NCI-H524 (cell line): ENCODE measurements around the gene WDR93.

Experiments
- DNase-seq, 2 experiments: peaks; one replicate each; lab custom pipeline; 2025; lab: John Stamatoyannopoulos, UW

The WDR93 gene

DNA sequence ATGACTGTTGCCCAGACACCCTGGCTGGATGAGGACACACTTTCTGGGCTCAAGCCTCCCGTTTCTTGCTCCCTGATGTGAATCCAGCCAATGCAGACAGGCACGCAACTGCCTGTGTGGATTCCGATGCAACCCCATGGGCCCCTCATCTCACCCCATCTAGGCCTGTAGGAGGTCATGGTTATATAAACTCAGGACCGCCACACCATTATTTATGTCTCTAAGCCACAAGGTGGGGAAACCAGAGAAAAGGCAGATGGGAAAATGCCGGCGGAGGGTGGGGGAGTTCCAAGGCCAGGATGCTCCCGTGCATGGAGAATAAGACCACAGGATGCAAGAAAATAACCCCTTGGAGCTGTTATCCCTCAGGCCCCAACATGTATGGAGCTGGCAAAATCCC, 58.4 kb downstream of the WDR93 start:
- DNase-seq = no peak

DNA sequence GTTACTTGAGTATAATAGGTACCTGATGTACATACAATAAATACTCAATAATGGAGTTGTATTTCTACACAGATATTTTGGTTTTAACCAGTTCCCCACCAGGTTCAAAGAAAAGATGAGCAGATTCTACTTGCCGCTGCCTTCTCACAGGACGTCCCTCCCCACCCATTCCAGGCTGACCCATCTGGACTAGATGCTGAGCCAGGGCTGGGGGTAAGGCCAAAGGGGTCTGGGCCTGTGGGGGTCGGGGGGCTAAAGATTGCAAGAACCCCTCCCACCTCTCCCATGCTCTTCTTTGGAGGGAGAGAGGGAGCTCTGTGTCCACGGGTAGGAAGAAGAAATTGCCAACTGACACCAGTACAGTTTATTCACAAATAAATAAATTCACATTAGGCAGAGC, 58.9 kb downstream of the WDR93 start:
- no peak for DNase-seq

DNA sequence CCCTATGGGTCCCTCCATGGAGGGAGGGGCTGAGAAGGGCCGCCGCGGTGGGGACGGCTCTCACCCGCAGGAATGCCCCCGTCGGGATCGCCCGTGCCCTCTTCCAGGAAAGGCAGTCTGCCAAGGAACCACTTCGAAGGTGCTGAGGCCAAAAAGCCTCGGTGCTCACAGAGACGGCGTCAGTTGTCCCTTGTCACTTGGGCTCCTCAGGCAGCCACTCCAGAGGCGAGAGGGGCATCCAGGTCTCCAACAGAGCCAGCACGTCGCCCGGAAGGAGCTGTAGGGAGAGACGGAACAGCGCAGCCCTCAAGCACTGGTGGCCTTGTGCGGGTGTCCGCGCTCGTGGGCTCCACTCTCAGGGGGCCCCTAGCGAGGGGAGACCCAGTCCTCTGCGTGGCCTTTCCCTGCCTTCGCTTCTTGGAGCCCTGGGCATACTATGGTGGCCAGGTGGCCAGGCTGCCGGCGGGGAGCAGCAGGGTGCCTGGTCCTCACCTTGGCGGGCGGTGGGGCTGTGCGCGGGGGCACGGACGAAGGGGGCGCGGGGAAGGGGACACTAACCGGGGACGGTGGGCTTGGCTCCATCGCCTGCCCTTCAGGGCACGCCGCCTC, 59.4 kb downstream of the WDR93 start:
- DNase-seq = peak; percentile 32 to 52

DNA sequence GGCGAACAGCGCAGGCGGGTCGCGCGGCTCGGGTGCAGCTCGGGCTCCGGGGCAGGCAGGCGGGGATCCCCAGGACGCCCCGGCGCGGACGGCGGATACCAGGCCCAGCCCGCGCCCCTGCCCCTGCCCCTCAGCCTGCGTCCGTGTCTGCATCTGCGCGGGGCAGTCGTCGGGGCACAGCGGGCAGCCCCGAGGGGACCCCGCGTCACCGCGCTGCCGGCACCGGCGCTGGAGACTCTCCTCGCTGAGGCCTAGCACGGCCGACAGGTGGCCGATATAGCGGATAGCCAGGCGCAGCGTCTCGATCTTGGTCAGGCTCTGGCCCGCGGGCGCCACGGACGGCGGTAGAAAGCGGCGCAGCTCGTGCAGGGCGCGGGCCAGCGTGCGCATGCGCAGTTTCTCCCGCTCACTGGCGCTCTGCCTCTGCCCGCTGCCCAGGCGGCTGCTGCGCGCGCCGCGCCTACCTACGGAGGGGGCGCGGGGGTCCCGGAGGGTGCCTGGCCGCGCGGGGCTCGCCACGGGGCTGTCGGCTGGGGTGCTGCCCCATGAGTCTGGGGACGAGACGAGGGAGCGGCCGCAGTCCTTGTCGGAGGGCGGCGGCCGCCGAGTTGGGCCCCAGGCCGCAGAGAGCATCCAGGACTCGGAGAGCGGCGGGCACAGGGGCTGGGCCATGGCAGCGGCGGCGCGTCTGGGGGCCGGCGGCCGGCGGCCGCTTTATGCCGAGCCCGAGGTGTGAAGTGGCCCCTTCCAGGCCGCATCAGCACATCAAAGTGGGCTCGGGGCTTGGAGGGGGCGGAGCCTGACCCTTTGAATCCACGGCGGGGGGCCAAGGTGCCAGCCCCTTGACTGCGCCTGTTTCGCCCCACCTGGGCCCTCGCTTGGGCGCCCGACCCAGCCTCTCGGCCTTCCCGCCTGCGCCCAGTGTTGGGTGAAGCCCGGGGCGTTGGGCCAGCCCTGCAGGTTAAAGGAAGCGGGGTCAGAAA, 60.2 kb downstream of the WDR93 start, which contains the start of gene MESP1:
Gene MESP1, minus strand, starts transcription at position 690 of the 983 bp plus-strand sequence. Its CDS starts 18 bp downstream, at position 672.
- peak; percentile 85 to 95 for DNase-seq

DNA sequence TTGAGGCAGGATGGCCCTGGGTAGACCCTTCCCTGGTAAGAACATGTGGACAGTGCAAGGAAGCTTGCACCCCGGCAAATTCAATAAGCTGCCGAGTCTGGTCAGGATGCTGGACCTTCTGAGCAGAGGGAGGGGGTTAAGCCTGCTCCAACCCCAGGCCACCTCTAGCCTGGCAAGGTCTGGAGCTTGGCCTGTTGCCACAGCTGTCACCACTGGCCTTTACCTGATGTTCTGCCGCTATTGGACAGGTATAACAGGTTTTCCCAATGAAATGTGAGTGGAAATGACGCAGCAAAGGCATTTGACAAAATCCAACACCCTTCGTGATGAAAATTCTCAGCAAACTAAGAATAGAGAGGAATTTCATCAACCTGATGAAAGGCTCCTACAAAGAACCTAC, 61.1 kb downstream of the WDR93 start:
- no peak for DNase-seq

DNA sequence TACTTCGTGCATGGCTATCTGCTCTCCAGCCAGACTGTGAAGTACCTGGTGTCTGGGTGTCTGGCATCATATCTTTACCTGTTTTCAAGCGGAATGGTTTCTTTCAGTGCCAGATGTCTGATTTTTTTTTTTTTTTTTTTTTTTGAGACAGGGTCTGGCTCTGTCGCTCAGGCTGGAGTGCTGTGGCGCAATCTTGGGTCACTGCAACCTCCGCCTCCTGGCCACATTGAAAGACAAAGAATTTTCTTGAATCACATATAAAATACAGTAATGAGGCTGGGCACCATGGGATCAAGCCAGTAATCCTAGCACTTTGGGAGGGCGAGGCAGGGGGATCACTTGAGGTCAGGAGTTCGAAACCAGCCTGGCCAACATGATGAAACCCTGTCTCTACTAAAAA, 63.2 kb downstream of the WDR93 start:
- DNase-seq = no peak

DNA sequence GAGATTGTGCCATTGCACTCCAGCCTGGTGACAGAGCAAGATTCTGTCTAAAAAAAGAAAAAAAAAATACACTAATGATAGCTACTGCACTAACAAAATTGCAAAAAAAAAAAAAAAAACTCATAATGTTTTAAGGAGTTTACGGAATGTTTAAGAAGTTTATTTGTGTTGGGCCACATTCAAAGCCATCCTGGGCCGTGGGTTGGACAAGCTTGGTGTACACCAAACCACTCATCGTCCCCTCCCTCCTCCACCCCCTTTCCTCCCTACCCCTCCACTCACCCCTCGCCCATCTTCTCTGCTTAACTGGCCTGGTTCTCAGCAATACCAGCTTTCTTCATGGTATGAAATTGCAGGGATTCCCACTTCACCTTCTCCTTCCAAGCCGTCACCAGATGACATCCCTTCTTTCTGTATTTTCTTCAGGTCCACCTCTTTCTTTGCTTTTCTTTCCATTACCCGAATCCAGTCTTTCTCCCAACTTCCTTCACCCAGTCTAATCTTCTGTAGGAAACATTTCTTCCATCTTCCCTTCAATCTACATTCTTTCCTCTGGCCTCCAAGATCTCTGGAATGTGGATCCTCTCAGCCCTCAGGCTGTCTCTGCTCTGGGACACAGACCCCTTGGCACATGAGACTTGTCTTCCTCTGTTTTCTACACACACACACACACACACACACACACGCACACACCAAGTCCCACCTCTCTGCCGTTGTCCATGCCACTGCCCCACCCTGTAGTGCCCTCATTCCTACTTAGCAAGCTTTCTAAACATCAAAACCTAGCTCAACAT, 63.9 kb downstream of the WDR93 start:
- no peak for DNase-seq

DNA sequence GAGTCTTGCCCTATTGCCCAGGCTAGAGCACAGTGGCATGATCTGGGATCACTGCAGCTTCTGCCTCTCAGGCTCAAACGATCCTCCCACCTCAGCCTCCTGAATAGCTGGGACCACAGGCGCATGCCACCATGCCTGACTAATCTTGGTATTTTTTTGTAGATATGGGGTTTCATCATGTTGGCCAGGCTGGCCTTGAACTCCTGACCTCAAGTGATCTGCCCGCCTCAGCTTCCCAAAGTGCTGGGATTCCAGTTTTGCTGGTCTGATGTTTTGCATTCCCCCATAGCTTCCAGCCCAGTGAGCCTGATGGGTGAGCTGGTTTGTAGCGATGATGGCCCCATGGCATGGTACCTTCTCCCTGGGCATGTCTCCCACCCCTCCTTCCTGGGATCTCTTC, 65.1 kb downstream of the WDR93 start:
- DNase-seq = no peak

DNA sequence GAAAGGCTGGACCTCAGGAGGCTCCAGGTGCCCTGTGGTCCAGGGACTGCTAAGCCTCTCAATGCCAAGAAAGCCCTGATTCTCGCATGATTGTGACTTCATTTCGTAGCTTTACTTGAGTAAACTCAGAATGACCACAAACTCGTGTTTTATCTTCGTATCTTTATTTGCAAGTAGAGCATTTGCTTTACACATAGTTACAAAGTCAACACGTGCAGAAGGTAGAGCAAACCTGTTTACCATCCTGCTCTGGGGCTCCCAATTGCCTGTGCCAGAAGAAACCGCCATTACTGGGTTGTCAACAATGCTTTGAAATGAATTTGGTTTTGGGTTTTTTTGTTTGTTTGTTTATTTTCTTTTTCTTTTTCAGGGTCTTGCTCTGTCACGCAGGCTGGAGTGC, 66.3 kb downstream of the WDR93 start:
- DNase-seq = no peak

DNA sequence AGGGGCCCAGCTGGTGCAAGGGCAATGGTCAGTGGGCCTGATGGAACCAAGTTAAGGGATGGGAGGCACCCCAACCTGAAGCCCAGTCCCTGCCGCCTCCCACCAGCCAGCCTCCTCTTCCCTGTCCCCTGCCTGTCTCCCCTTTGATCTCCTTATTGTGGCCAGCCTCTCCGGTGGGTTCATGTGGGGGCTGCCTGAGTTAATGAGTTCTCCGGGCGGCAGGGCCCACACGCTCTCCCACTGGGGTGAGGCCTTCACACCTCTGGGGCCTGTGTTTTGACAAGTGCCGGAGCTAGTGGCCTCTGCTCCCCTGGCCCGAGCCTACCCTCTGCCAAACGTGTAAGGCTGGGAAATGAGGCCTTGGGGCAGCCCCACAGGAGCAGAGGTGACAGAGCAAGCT, 67.7 kb downstream of the WDR93 start:
- DNase-seq = no peak

DNA sequence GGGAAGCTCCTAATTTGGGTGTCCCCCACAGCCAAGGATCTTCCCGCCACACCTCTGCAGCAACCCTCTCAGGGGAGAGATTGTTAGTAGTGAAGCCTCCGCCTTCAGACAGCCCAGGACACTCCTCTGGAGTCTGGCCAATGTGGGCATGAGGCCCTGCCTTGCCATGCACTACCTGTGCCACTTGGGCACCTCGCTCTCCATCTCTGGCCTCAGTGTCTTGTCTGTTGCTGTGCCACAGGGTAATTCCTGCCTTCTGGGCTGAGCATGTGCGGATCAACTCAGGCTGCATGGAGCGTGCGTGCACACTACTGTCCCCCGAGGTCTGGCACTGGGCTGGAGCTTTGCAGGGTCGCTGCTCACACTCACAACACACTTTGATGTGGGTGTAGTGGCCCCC, 68.4 kb downstream of the WDR93 start:
- no peak for DNase-seq

DNA sequence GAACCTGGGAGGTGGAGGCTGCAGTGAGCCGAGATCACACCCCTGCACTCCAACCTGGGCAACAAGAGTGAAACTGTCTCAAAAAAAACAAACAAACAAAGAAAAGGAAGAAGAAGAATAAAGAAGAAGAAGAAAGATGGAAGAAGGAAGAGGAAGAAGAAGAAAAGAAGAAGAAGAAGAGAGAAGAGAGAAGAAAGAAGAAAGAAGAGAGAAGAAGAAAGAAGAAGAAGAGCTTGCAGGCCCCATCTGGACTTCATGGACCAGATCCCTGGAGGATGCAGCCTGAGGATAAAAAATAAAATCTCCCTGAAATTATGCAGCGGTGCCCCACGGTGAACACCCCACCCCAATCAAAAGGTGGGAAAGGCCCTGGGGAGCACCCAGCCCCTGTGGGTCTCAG, 69.2 kb downstream of the WDR93 start:
- DNase-seq = no peak

DNA sequence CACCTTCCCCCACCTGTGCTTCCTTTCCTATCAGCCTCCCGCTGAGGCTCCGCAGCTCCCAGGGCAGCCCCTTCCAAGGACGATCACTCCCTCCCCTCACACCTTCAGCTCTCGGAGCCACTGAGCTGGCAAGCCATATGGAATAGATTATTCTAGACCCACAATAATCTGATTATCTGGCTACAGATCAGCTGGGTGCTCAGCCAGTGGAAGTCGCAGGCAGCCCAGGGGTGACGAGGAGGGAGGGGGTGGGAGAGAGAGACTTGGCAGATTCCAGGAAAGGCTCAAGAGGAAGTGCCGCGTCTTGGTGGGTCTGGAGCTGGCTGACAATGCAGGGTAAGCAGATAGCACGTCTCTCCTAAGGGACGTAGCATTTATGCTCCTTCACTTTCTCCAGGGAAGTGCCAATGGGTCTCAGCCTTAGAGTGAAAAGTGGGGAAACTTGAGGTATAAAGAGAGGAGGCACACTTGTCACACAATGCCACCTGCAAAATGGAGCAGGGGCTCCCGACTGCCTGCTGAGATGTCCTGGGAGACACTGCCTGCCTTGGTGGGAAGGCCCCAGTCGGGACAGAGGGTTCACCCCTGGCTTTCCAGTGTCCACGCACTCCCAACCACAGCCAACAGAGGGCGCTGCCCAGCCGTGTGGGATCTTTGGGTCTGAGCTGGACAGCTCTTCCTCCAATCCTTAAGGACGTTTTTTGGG, 69.8 kb downstream of the WDR93 start:
- DNase-seq = peak; percentile 69 to 82

DNA sequence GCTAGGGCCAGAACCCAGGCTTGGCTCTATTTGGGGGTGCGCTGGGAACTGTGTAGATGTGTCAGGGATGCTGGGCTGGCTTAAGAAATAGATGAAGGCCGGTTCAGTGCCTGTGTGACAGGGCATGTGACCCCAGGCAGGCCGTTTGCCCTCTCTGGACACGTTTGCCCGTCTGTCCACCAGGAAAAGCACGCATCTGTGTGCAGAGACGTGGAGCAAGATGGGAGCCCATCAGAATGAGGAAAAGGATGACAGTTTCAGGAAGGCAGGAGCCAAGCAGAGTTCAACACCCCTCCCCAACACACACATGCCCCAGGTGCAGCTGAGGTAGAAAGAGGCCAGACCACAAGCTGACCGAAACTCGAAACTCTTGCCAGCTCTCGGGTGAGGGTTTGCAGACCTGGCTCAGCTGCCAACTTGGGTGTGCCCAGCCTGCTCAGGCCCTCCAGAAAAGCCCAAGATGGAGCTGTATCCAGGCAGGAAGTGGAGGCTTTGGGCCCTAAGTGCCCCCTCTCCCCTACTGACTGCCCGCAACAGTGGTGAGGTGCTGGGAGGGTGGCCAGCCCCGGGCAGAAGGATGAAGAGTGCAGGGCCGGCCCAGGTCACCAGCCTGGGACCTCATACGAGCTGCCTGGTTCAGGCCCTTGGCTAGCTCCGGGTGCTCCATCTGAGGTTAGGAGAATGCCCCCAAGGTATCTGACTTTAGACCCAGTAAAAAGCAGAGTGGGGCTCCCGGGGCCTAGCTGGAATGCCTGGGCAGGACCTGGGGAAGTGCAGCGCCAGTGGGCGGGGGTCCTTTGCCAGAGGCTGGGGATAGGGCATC, 70.6 kb downstream of the WDR93 start:
- no peak for DNase-seq

DNA sequence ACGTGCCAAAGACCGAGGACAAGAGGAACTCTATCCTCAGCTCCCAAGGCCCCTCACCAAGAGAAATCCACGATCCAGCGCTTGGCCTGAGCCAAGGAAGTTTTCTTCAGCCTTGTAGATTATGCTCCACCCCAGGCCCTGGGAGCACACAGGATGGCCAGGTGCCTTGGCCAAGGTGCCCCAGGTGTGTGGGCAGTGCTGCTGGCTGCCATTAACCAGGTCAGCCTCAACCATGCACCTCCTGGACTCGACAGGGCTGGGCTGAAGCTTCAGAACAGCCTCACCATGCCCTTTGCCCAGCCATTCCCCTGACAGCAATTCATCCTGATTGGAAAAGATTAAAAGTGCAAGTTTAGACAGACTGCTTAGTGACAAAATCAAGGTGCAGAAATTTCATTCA, 71.3 kb downstream of the WDR93 start:
- no peak for DNase-seq

DNA sequence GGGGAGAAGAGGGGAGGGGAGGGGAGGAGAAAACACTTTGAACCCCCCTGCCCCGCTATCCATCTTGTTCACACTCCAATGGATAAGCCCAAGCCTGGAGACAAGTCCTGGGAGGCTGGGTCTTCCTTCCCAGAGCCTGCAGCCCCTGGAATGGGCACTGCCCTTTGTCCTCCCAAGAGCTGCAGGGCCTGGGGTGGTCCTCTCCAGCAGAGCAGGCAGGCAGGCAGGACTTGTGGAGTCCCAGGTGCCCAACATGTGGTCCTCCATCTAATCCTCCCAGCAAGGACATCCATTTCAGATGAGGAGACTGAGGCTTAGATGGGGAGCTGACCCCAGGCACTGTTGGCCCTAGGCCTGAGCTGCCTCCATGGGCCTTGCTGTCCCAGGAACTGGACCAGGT, 75.1 kb downstream of the WDR93 start:
- no peak for DNase-seq

DNA sequence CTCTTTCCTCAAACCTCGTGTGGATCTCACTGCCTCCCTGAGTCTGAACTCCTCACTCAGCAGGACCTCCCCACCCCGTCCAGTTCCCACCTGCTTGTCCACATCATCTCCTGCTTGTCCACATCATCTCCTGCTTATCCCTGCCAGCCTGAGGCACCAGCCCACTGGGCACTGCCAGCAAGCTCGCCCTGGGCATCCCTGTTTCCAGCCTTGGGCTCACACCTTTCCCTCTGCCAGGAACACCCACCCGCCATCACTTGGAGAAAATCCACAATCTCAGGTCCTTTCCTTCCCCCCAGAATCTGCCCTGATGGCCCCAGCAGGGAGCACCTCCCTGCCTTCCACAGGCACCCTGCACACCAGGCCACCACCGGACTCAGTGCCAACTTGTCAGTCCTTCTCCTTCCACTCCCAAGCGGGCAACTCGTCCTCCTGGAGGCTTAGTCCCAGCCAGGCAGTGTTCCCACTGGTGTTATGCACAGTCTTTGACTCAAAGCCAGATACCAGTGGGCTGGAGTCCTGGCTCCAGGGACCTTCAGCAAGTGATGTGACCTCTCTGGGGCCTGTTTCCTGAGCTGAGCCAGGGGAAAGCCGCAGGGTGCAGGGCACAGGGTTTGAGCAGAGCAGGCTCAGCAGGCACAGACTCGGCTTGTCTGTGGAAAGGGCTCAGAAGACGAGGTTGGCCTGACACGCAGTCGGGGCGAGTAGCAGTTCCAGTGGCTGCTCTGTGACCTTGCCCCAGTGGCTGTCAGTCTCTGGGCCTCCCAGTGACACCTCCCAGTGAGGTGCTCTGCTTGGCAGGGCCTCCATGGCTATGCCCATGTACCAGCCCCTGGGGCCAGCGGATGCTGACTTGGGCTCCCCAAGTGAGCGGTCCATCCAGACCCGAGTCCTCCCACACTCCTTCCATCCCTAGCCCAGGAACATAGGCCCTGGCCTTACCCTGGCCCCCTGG, 76.0 kb downstream of the WDR93 start:
- DNase-seq = no peak

DNA sequence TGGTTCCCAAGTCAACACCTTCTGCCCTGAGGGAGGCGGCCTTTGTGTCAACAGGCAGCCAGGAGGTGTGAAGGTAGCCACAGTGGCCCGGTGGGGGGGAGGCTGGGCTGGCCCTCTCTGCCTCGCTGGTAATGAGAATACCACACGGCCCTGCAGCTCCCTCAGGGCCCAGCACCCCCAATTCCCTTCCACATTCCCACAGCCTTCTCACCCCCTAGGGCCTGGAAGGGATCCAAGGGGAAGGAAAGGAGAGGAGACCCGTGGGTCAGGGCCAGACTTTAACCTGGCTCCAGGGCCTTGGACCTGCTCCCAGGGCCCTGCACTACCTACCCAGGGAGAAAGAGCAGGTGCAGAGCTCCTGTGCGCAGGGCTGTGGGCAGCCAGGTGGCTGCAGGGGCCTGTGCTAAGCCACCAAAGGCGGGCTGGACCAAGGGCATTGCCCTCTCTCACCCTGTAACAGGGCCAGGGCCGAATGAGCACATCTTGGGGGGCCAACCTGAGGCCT, 76.9 kb downstream of the WDR93 start:
- DNase-seq = no peak

DNA sequence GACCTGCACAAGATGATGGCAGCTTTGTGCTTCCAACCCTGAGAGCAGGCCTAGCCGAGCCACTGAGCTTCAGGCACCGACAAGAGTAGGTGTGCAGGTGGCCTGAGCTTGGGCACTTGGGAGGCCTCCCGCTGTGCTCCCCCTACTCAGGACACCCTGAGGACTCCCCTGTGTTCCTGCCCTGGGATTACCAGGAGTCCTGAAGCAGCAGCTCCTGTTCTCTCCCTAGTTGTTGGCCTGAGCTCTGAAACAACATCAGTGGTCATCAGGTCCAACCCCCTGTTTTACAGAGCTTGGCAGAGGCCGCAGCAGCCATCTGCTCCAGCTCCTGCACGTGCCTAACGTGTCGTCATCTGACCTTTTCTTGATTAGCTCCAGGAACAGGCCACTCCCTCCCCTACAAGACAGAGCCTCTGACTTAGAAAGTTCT, 77.5 kb downstream of the WDR93 start:
- no peak for DNase-seq

DNA sequence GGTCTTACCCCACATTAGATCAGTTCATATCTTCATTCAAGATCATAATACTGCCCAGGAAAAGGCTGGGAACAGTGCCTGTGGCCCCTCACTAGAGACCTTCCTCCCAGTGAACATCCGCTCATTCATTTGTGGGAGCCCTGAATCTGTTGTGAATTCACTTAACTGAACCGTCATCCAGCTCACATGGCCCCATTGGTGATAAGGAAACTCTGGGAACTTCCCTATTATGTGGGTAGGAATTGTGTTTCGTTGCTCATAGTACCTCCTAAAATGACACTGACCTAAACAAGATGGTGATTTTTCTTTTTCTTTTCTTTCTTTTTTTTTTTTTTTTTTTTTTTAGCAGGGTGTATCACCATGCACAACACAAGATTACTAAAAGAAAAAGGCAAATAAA, 78.8 kb downstream of the WDR93 start:
- no peak for DNase-seq
